A549 (cell line): ENCODE measurements around the gene TMEFF2. TPM values are rescaled to one million over a fixed set of nuclear protein-coding genes. Genes with fewer than 3 reads are reported as not detected.

ENCODE experiments used
- ATAC-seq, 2 experiments: fragments of 200-7000 bp in 1 of 2; fragments of >200 bp in 1 of 2; cut with Nextera tagmentation in 1 of 2; cut with Tn5 transposase in 1 of 2; 3 replicates each; pipeline versions ENCODE4 v1.8.0 to v1.9.1; 2018 to 2020; ENCODE audit warnings: mild to moderate bottlenecking in 1 of 2, moderate library complexity in 1 of 2
- CTCF ChIA-PET: fragments of 300-600 bp; sonication (Branson Sonifier 250); formaldehyde crosslinking; extraction: SDS; loops from one replicate; lab custom pipeline; 2021; ENCODE audit warnings: antibody characterized with exemption, inconsistent platforms; lab: Yijun Ruan, JAX
- POLR2A ChIA-PET: fragments of 350-600 bp; formaldehyde crosslinking; extraction: SDS; loops from one replicate; lab custom pipeline; 2021; ENCODE audit warnings: antibody characterized with exemption, inconsistent platforms; lab: Yijun Ruan, JAX
- DNase-seq, 2 experiments: peaks; one replicate each; pipeline versions ENCODE4 v3.0.0 to v3.0.0-alpha.2; 2011 to 2016; ENCODE audit warnings: low read depth in 1 of 2, low spot score in 1 of 2
- FAIRE-seq: peaks from 2 replicates; lab custom pipeline; 2011; peaks lifted over from hg19 to GRCh38; lab: Jason Lieb, UNC
- H3K27ac ChIP-seq, 2 experiments: fragments of >200 bp; sonication (Bioruptor Twin); formaldehyde crosslinking; 3 replicates each; pipeline ENCODE4 v1.5.1; 2016 to 2017
- H3K4me1 ChIP-seq: fragments of >200 bp; sonication (Bioruptor Twin); formaldehyde crosslinking; 3 replicates; pipeline ENCODE4 v1.6.1; 2016
- H3K4me2 ChIP-seq: fragments of >200 bp; sonication (Bioruptor Twin); formaldehyde crosslinking; 3 replicates; pipeline ENCODE4 v1.6.1; 2016
- H3K4me3 ChIP-seq: fragments of >200 bp; sonication (Bioruptor Twin); formaldehyde crosslinking; 3 replicates; pipeline ENCODE4 v1.5.1; 2016
- H3K9me3 ChIP-seq: fragments of >200 bp; sonication (Bioruptor Twin); formaldehyde crosslinking; 3 replicates; pipeline ENCODE4 v1.6.1; 2016
- BHLHE40 ChIP-seq: IDR thresholded peaks from 2 replicates; pipeline ENCODE4 v1.6.1; 2012; ENCODE audit warnings: low read depth, low read length, inconsistent platforms
- CBX2 ChIP-seq: fragments of 200-600 bp; sonication (generic); IDR thresholded peaks from 2 replicates; pipeline ENCODE4 v1.6.1; 2016; ENCODE audit warnings: low read depth, mild to moderate bottlenecking, borderline replicate concordance
- CBX8 ChIP-seq: fragments of 200-600 bp; sonication (generic); IDR thresholded peaks from 2 replicates; pipeline ENCODE4 v1.6.1; 2016
- CEBPB ChIP-seq, 2 experiments: fragments of >200 bp in 1 of 2; sonication (Bioruptor Twin) in 1 of 2; formaldehyde crosslinking in 1 of 2; IDR thresholded peaks; 2 replicates each; pipeline ENCODE4 v1.6.1; 2012 to 2016
- CHD2 ChIP-seq: fragments of 150-350 bp; IDR thresholded peaks from 2 replicates; pipeline ENCODE4 v1.6.1; 2014; ENCODE audit warnings: low read length; ENCODE audit not compliant: partially characterized antibody
- CHD4 ChIP-seq: fragments of 200-600 bp; sonication (generic); IDR thresholded peaks from 2 replicates; pipeline ENCODE4 v1.6.1; 2016; ENCODE audit warnings: antibody characterized with exemption, mild to moderate bottlenecking, borderline replicate concordance
- EHF ChIP-seq: fragments of 250-450 bp; sonication (Bioruptor Pico); IDR thresholded peaks from 2 replicates; pipeline ENCODE4 v1.5.0; 2020; ENCODE audit warnings: mild to moderate bottlenecking
- EHMT2 ChIP-seq: fragments of 200-600 bp; sonication (generic); IDR thresholded peaks from 2 replicates; pipeline ENCODE4 v1.6.1; 2016; ENCODE audit warnings: antibody characterized with exemption, low read depth, mild to moderate bottlenecking, moderate library complexity
- ESRRA ChIP-seq: fragments of 150-350 bp; IDR thresholded peaks from 2 replicates; pipeline ENCODE4 v1.6.1; 2014; ENCODE audit warnings: mild to moderate bottlenecking, low read length, borderline replicate concordance
- FOXS1 ChIP-seq: fragments of 250-450 bp; sonication (Bioruptor Pico); IDR thresholded peaks from 2 replicates; pipeline ENCODE4 v1.5.0; 2020; ENCODE audit warnings: mild to moderate bottlenecking, moderate library complexity
- HEYL ChIP-seq: fragments of 250-450 bp; sonication (Bioruptor Pico); IDR thresholded peaks from 2 replicates; pipeline ENCODE4 v1.8.0; 2021; ENCODE audit warnings: mild to moderate bottlenecking, moderate library complexity
- HOXA7 ChIP-seq: fragments of 250-450 bp; sonication (Bioruptor Pico); IDR thresholded peaks from 2 replicates; pipeline ENCODE4 v1.5.0; 2020; ENCODE audit warnings: mild to moderate bottlenecking, moderate library complexity
- HOXB13 ChIP-seq: fragments of 250-450 bp; sonication (Bioruptor Pico); IDR thresholded peaks from 2 replicates; pipeline ENCODE4 v1.5.0; 2020; ENCODE audit warnings: low read depth, mild to moderate bottlenecking, moderate library complexity
- JUN ChIP-seq, 2 experiments: fragments of >200 bp; sonication (Bioruptor Twin); formaldehyde crosslinking; IDR thresholded peaks; 2 replicates in 1 of 2; 3 replicates in 1 of 2; pipeline ENCODE4 v1.6.1; 2016 to 2017
- JUNB ChIP-seq: fragments of >200 bp; sonication (Bioruptor Twin); formaldehyde crosslinking; IDR thresholded peaks from 2 replicates; pipeline ENCODE4 v1.6.1; 2016
- KDM1A ChIP-seq: fragments of 200-600 bp; sonication (generic); IDR thresholded peaks from 2 replicates; pipeline ENCODE4 v1.6.1; 2016; ENCODE audit warnings: low read depth, mild to moderate bottlenecking
- KDM5A ChIP-seq: fragments of 200-600 bp; sonication (generic); IDR thresholded peaks from 2 replicates; pipeline ENCODE4 v1.6.1; 2016; ENCODE audit warnings: antibody characterized with exemption, mild to moderate bottlenecking
- MAFK ChIP-seq: fragments of 450-650 bp; IDR thresholded peaks from 2 replicates; pipeline ENCODE4 v1.6.1; 2014; ENCODE audit not compliant: partially characterized antibody
- NPAS2 ChIP-seq: fragments of 250-450 bp; sonication (Bioruptor Pico); IDR thresholded peaks from 2 replicates; pipeline ENCODE4 v1.8.0; 2022; ENCODE audit warnings: mild to moderate bottlenecking, moderate library complexity, borderline replicate concordance
- NR3C1 ChIP-seq: fragments of >200 bp; sonication (Bioruptor Twin); formaldehyde crosslinking; IDR thresholded peaks from 3 replicates; pipeline ENCODE4 v1.6.1; 2017
- RCOR1 ChIP-seq: fragments of 150-350 bp; IDR thresholded peaks from 2 replicates; pipeline ENCODE4 v1.6.1; 2014; ENCODE audit warnings: antibody characterized with exemption, low read length, low read depth
- TFCP2L1 ChIP-seq: fragments of 250-450 bp; sonication (Bioruptor Pico); IDR thresholded peaks from 2 replicates; pipeline ENCODE4 v1.5.0; 2021; ENCODE audit warnings: mild to moderate bottlenecking
- TP53 ChIP-seq: fragments of 250-450 bp; sonication (Bioruptor Pico); IDR thresholded peaks from 2 replicates; pipeline ENCODE4 v1.5.0; 2021; ENCODE audit warnings: mild to moderate bottlenecking, moderate library complexity
- ZFP36 ChIP-seq: fragments of 450-650 bp; IDR thresholded peaks from 2 replicates; pipeline ENCODE4 v1.6.1; 2014; ENCODE audit warnings: borderline replicate concordance; ENCODE audit not compliant: partially characterized antibody
- ZNF302 ChIP-seq: fragments of 250-450 bp; sonication (Bioruptor Pico); IDR thresholded peaks from 2 replicates; pipeline ENCODE4 v1.9.0; 2021; ENCODE audit warnings: inconsistent platforms, mild to moderate bottlenecking, moderate library complexity
- ZSCAN20 ChIP-seq: fragments of 250-450 bp; sonication (Bioruptor Pico); IDR thresholded peaks from 2 replicates; pipeline ENCODE4 v1.8.0; 2022; ENCODE audit warnings: mild to moderate bottlenecking, moderate library complexity
- WGBS: methylation state at CpG from one replicate; pipeline ENCODE4 v1.1.6; 2017; ENCODE audit errors: missing lambda C conversion rate; 5-methylcytosine and 5-hydroxymethylcytosine counted together
- polyA plus RNA-seq, 4 experiments: library from polyadenylated mRNA; depleted of rRNA in 3 of 4; stranded (reverse); fragments of >200 nt; fragmentation: RNase III in 1 of 4; extraction: RNeasy Plus Mini Kit Qiagen cat#74134 plus additional on column Dnase treatment in 1 of 4; gene quantifications; 2 replicates in 3 of 4; 3 replicates in 1 of 4; pipeline ENCODE4 v1.2.3, GENCODE V29; 2011 to 2017
- TF ChIP-seq, protein P1 (sequence below): fragments of 450-650 bp; IDR thresholded peaks from 2 replicates; pipeline ENCODE4 v1.6.1; 2014; ENCODE audit warnings: antibody characterized with exemption
- TF ChIP-seq, protein P2 (sequence below): fragments of 200-600 bp; sonication (generic); IDR thresholded peaks from 2 replicates; pipeline ENCODE4 v1.6.1; 2016; ENCODE audit warnings: antibody characterized with exemption, mild to moderate bottlenecking, moderate library complexity
- TF ChIP-seq, protein P3 (sequence below): IDR thresholded peaks from 2 replicates; pipeline ENCODE4 v1.6.1; 2012
- TF ChIP-seq, protein P4 (sequence below): IDR thresholded peaks from 2 replicates; pipeline ENCODE4 v1.6.1; 2012

Gene TMEFF2
- polyA plus RNA-seq, 2 of the 4 experiments (the other 2 are of a cell fraction): 0.30 to 0.46 TPM

DNA sequence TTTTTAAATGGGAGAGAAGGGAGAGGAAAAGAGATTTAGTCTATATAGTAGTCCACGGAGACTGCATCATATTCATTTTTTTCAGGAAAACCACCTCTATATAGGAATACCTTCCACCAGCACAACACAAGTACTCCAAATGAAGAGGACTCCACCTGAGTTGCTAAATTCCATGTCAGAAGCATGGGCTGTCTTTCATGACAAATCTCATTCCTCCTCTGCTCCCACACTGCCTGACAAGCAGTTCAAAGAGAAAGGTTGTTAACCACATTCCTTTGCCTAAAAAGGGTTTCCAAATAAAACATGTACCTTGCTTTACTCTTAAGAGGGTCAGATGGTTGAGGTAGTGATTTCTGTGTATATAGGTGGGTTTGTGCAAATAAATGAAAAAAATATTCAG is 122.0 kb downstream of the TMEFF2 start:
- H3K4me1 ChIP-seq: no peaks in the 10 kb centered on the region
- H3K4me3 ChIP-seq: no peak overlapping the region
- no peak overlapping the region for H3K27ac ChIP-seq
- no peak overlapping the region for H3K4me2 ChIP-seq
- ChIA-PET POLR2A (no interaction called here), CTCF (no interaction called here)
- WGBS: 88% methylated on average over 1 of the region's 1 CpG
- DNase-seq (no peak), FAIRE-seq (no peak), ATAC-seq (no peak)
- TF ChIP-seq JUN (IDR thresholded peaks at IDR 0.05): no peak
- no peak for TF ChIP-seq RCOR1
- TF ChIP-seq BHLHE40: no peak
- no peak for TF ChIP-seq NR3C1
- TF ChIP-seq ZNF302: no peak
- no peaks in the 10 kb centered on the region for H3K9me3 ChIP-seq

DNA sequence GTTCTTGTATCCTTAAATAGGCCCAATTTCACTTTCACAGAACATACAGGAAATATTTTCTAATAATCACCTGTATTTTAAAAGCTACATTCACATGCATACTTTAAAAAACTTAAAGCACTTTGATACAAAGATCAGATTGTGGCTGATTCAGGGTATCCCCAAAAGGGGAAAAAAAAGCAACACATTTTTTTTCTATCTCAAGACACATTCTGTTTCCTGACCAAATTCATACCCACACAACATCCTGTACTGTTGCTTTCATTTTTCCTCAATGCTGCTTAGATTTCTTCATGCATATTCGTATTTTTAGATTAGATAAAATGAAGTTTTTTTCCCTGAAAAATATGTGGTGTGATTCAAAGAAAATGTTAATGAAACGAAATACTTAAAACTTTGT is 122.5 kb downstream of the TMEFF2 start:
- Histone ChIP-seq H3K9me3 (no peaks in the 10 kb centered on the region), H3K4me2 (no peak overlapping the region), H3K4me3 (no peak overlapping the region), H3K27ac (no peak overlapping the region), H3K4me1 (no peaks in the 10 kb centered on the region)
- TF ChIP-seq, protein P1, sequence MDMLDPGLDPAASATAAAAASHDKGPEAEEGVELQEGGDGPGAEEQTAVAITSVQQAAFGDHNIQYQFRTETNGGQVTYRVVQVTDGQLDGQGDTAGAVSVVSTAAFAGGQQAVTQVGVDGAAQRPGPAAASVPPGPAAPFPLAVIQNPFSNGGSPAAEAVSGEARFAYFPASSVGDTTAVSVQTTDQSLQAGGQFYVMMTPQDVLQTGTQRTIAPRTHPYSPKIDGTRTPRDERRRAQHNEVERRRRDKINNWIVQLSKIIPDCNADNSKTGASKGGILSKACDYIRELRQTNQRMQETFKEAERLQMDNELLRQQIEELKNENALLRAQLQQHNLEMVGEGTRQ: no peak
- TF ChIP-seq JUNB: no peak
- no peak for TF ChIP-seq NPAS2 (CRISPR knock-in tag)
- no peak for TF ChIP-seq EHF (CRISPR knock-in tag)
- no peak for TF ChIP-seq EHMT2
- no peak for TF ChIP-seq ZSCAN20 (CRISPR knock-in tag)
- no peak for TF ChIP-seq CEBPB (IDR thresholded peaks at IDR 0.05)
- TF ChIP-seq TP53 (CRISPR knock-in tag): no peak
- no peak for TF ChIP-seq HEYL (CRISPR knock-in tag)
- TF ChIP-seq, protein P2, sequence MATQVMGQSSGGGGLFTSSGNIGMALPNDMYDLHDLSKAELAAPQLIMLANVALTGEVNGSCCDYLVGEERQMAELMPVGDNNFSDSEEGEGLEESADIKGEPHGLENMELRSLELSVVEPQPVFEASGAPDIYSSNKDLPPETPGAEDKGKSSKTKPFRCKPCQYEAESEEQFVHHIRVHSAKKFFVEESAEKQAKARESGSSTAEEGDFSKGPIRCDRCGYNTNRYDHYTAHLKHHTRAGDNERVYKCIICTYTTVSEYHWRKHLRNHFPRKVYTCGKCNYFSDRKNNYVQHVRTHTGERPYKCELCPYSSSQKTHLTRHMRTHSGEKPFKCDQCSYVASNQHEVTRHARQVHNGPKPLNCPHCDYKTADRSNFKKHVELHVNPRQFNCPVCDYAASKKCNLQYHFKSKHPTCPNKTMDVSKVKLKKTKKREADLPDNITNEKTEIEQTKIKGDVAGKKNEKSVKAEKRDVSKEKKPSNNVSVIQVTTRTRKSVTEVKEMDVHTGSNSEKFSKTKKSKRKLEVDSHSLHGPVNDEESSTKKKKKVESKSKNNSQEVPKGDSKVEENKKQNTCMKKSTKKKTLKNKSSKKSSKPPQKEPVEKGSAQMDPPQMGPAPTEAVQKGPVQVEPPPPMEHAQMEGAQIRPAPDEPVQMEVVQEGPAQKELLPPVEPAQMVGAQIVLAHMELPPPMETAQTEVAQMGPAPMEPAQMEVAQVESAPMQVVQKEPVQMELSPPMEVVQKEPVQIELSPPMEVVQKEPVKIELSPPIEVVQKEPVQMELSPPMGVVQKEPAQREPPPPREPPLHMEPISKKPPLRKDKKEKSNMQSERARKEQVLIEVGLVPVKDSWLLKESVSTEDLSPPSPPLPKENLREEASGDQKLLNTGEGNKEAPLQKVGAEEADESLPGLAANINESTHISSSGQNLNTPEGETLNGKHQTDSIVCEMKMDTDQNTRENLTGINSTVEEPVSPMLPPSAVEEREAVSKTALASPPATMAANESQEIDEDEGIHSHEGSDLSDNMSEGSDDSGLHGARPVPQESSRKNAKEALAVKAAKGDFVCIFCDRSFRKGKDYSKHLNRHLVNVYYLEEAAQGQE: no peak
- TF ChIP-seq, protein P3, sequence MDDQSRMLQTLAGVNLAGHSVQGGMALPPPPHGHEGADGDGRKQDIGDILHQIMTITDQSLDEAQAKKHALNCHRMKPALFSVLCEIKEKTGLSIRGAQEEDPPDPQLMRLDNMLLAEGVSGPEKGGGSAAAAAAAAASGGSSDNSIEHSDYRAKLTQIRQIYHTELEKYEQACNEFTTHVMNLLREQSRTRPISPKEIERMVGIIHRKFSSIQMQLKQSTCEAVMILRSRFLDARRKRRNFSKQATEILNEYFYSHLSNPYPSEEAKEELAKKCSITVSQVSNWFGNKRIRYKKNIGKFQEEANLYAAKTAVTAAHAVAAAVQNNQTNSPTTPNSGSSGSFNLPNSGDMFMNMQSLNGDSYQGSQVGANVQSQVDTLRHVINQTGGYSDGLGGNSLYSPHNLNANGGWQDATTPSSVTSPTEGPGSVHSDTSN: no peak
- TF ChIP-seq KDM5A: no peak
- no peak for TF ChIP-seq MAFK
- TF ChIP-seq KDM1A: no peak
- WGBS: 35% methylated on average over 2 of the region's 2 CpGs
- DNase-seq (no peak), ATAC-seq (no peak), FAIRE-seq (no peak)
- ChIA-PET CTCF (no interaction called here), POLR2A (no interaction called here)

DNA sequence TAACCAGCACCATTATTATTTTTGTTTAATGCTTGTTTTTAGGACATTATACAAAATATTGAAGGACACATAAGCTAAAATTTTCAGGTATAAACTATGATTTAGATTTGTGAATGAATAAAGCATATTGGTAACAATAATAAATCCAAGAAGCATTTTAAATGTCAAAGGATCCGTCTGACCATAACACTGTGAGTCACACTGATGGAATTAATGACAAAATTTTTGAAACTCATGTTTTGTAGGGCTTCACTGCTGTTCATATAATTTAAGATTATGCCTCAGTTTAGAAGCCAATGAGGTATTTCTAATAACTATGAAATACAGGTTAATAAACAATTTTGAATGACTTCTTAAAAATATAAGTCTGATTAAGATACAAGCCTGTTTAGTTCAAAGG is 124.6 kb downstream of the TMEFF2 start:
- Histone ChIP-seq H3K4me3 (no peak overlapping the region), H3K9me3 (no peaks in the 10 kb centered on the region), H3K27ac (no peak overlapping the region), H3K4me1 (no peaks in the 10 kb centered on the region), H3K4me2 (no peak overlapping the region)
- FAIRE-seq: no peak
- no peak for ATAC-seq
- CTCF ChIA-PET: no interaction called here
- TF ChIP-seq EHMT2 (no peak), CHD2 (no peak), TFCP2L1 (no peak), EHF (CRISPR knock-in tag) (no peak), ESRRA (no peak), CBX2 (no peak), HOXA7 (CRISPR knock-in tag) (no peak), ZFP36 (no peak), FOXS1 (no peak), CBX8 (no peak), HOXB13 (no peak), BHLHE40 (no peak), CHD4 (no peak), ZNF302 (no peak)
- TF ChIP-seq, protein P4, sequence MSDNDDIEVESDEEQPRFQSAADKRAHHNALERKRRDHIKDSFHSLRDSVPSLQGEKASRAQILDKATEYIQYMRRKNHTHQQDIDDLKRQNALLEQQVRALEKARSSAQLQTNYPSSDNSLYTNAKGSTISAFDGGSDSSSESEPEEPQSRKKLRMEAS: no peak
- WGBS: 64% methylated on average over 1 of the region's 1 CpG
- POLR2A ChIA-PET: no interaction called here
- no peak for DNase-seq
